ENCODE measurements around the gene DLX4.

GRCh38 chr17:49987290-49987585, 18.2 kb downstream of the DLX4 start:
- TF ChIP-seq EZH2 (IDR thresholded peaks at IDR 0.05; ENCODE audit: borderline replicate concordance, insufficient read depth, low read length, poor library complexity, severe bottlenecking) (no peak), CTCF (IDR thresholded peaks at IDR 0.05; ENCODE audit: poor library complexity, severe bottlenecking) (no peak), TAF1 (IDR thresholded peaks at IDR 0.05; ENCODE audit: low read depth) (no peak), POLR2AphosphoS5 (IDR thresholded peaks at IDR 0.05) (no peak), EP300 (conservative IDR thresholded peaks at IDR 0.05; ENCODE audit: poor library complexity, severe bottlenecking) (no peak), MXI1 (conservative IDR thresholded peaks at IDR 0.05; ENCODE audit: poor library complexity, severe bottlenecking) (no peak)
